ENCODE results near the gene FAM210A.
"Not testable (repeated sequence)": the region's sequence is repeated elsewhere in the genome, so short reads cannot be mapped to it uniquely, and the experiment has no call there.

Gene FAM210A

GRCh38 chr18:13695337-13695736 lies 31.0 kb downstream of the FAM210A start:
- H3K79me1 ChIP-seq (ENCODE audit: low read length); H3K4me1 ChIP-seq (ENCODE audit: control insufficient read depth in 1 of 2, insufficient read depth in 2 of 2, low read length in 2 of 2); H3K23ac ChIP-seq (ENCODE audit: low read length); H3K36me3 ChIP-seq (ENCODE audit: control insufficient read depth in 1 of 2, insufficient read depth in 2 of 2, low read length in 2 of 2); H3K27me3 ChIP-seq (ENCODE audit: insufficient read depth, low read length); H2AK5ac ChIP-seq (ENCODE audit: low read length); H2BK5ac ChIP-seq (ENCODE audit: low read depth, low read length, poor library complexity); H3K9ac ChIP-seq (ENCODE audit: low read length); H3K4me2 ChIP-seq (ENCODE audit: low read length); H4K91ac ChIP-seq (ENCODE audit: low read depth, low read length); H3K9me3 ChIP-seq (ENCODE audit: insufficient read depth, low read depth, low read length); DNase-seq; H3K4ac ChIP-seq (ENCODE audit: low read depth, low read length); H3K4me3 ChIP-seq (ENCODE audit: low read depth, low read length); H3K14ac ChIP-seq (ENCODE audit: low read length); H2AFZ ChIP-seq (ENCODE audit: insufficient read depth, low read length, poor library complexity); H4K12ac ChIP-seq (ENCODE audit: low read depth, low read length); H3K27ac ChIP-seq (ENCODE audit: low read depth, low read length); H3K79me2 ChIP-seq (ENCODE audit: control insufficient read depth, insufficient read depth, low read length, poor library complexity); H3K18ac ChIP-seq (ENCODE audit: low read length); H4K8ac ChIP-seq (ENCODE audit: low read depth, low read length); H2BK12ac ChIP-seq (ENCODE audit: low read length); H2BK120ac ChIP-seq (ENCODE audit: insufficient read depth, low read length, poor library complexity): not testable (repeated sequence)
- WGBS (ENCODE audit: extremely low coverage, insufficient coverage, insufficient read length), result no CpG with 5 or more reads among the region's 5 CpGs

- not testable (repeated sequence) for H3K4me3 ChIP-seq (ENCODE audit: low read depth, low read length); H2BK120ac ChIP-seq (ENCODE audit: insufficient read depth, low read length, poor library complexity); H3K9me3 ChIP-seq (ENCODE audit: insufficient read depth, low read depth, low read length); H3K4ac ChIP-seq (ENCODE audit: low read depth, low read length); H2AK5ac ChIP-seq (ENCODE audit: low read length); H3K27me3 ChIP-seq (ENCODE audit: insufficient read depth, low read length); H3K36me3 ChIP-seq (ENCODE audit: control insufficient read depth in 1 of 2, insufficient read depth in 2 of 2, low read length in 2 of 2); H3K4me1 ChIP-seq (ENCODE audit: control insufficient read depth in 1 of 2, insufficient read depth in 2 of 2, low read length in 2 of 2); H4K8ac ChIP-seq (ENCODE audit: low read depth, low read length); H3K79me2 ChIP-seq (ENCODE audit: control insufficient read depth, insufficient read depth, low read length, poor library complexity); H2AFZ ChIP-seq (ENCODE audit: insufficient read depth, low read length, poor library complexity); H3K18ac ChIP-seq (ENCODE audit: low read length); H4K12ac ChIP-seq (ENCODE audit: low read depth, low read length); H3K27ac ChIP-seq (ENCODE audit: low read depth, low read length); H3K79me1 ChIP-seq (ENCODE audit: low read length); H2BK12ac ChIP-seq (ENCODE audit: low read length); DNase-seq; H3K9ac ChIP-seq (ENCODE audit: low read length); H2BK5ac ChIP-seq (ENCODE audit: low read depth, low read length, poor library complexity); H3K4me2 ChIP-seq (ENCODE audit: low read length); H4K91ac ChIP-seq (ENCODE audit: low read depth, low read length); H3K14ac ChIP-seq (ENCODE audit: low read length); H3K23ac ChIP-seq (ENCODE audit: low read length)
- no CpG with 5 or more reads among the region's 9 CpGs for WGBS (ENCODE audit: extremely low coverage, insufficient coverage, insufficient read length)
Observed at GRCh38 chr18:13690060-13690459, 36.3 kb downstream of the FAM210A start.

GRCh38 chr18:13688191-13689136 lies 37.9 kb downstream of the FAM210A start:
- Histone ChIP-seq H3K9me3 (ENCODE audit: insufficient read depth, low read depth, low read length) (no peaks in the 10 kb centered on the region), H3K36me3 (ENCODE audit: control insufficient read depth in 1 of 2, insufficient read depth in 2 of 2, low read length in 2 of 2) (no peaks in the 10 kb centered on the region), H3K4me1 (ENCODE audit: control insufficient read depth in 1 of 2, insufficient read depth in 2 of 2, low read length in 2 of 2) (no peaks in the 10 kb centered on the region), H3K18ac (ENCODE audit: low read length) (no peak overlapping the region), H3K27ac (ENCODE audit: low read depth, low read length) (no peak overlapping the region), H3K14ac (ENCODE audit: low read length) (no peak overlapping the region), H3K4ac (ENCODE audit: low read depth, low read length) (no peak overlapping the region), H3K9ac (ENCODE audit: low read length) (no peak overlapping the region), H3K27me3 (ENCODE audit: insufficient read depth, low read length) (no peaks in the 10 kb centered on the region), H4K12ac (ENCODE audit: low read depth, low read length) (no peak overlapping the region), H3K23ac (ENCODE audit: low read length) (no peak overlapping the region), H4K91ac (ENCODE audit: low read depth, low read length) (no peak overlapping the region), H3K4me2 (ENCODE audit: low read length) (no peak overlapping the region), H3K79me2 (ENCODE audit: control insufficient read depth, insufficient read depth, low read length, poor library complexity) (no peaks in the 10 kb centered on the region), H3K79me1 (ENCODE audit: low read length) (no peaks in the 10 kb centered on the region), H2AFZ (ENCODE audit: insufficient read depth, low read length, poor library complexity) (no peak overlapping the region), H2AK5ac (ENCODE audit: low read length) (no peak overlapping the region), H4K8ac (ENCODE audit: low read depth, low read length) (no peak overlapping the region), H2BK12ac (ENCODE audit: low read length) (no peak overlapping the region), H2BK120ac (ENCODE audit: insufficient read depth, low read length, poor library complexity) (no peak overlapping the region), H3K4me3 (ENCODE audit: low read depth, low read length) (no peak overlapping the region), H2BK5ac (ENCODE audit: low read depth, low read length, poor library complexity) (no peak overlapping the region)
- WGBS (ENCODE audit: extremely low coverage, insufficient coverage, insufficient read length), result no CpG with 5 or more reads among the region's 21 CpGs
- no peak for DNase-seq

- Histone ChIP-seq H3K36me3 (ENCODE audit: control insufficient read depth in 1 of 2, insufficient read depth in 2 of 2, low read length in 2 of 2) (no peaks in the 10 kb centered on the region), H3K79me1 (ENCODE audit: low read length) (no peaks in the 10 kb centered on the region), H3K4ac (ENCODE audit: low read depth, low read length) (no peak overlapping the region), H3K14ac (ENCODE audit: low read length) (no peak overlapping the region), H4K12ac (ENCODE audit: low read depth, low read length) (no peak overlapping the region), H2AK5ac (ENCODE audit: low read length) (no peak overlapping the region), H2BK12ac (ENCODE audit: low read length) (no peak overlapping the region), H2BK120ac (ENCODE audit: insufficient read depth, low read length, poor library complexity) (no peak overlapping the region), H2BK5ac (ENCODE audit: low read depth, low read length, poor library complexity) (no peak overlapping the region), H2AFZ (ENCODE audit: insufficient read depth, low read length, poor library complexity) (no peak overlapping the region), H3K27me3 (ENCODE audit: insufficient read depth, low read length) (no peaks in the 10 kb centered on the region), H3K9me3 (ENCODE audit: insufficient read depth, low read depth, low read length) (no peaks in the 10 kb centered on the region), H3K4me2 (ENCODE audit: low read length) (no peak overlapping the region), H4K91ac (ENCODE audit: low read depth, low read length) (no peak overlapping the region), H3K27ac (ENCODE audit: low read depth, low read length) (no peak overlapping the region), H3K18ac (ENCODE audit: low read length) (no peak overlapping the region), H3K9ac (ENCODE audit: low read length) (no peak overlapping the region), H4K8ac (ENCODE audit: low read depth, low read length) (no peak overlapping the region), H3K79me2 (ENCODE audit: control insufficient read depth, insufficient read depth, low read length, poor library complexity) (no peaks in the 10 kb centered on the region), H3K4me1 (ENCODE audit: control insufficient read depth in 1 of 2, insufficient read depth in 2 of 2, low read length in 2 of 2) (no peaks in the 10 kb centered on the region), H3K4me3 (ENCODE audit: low read depth, low read length) (no peak overlapping the region), H3K23ac (ENCODE audit: low read length) (no peak overlapping the region)
- WGBS (ENCODE audit: extremely low coverage, insufficient coverage, insufficient read length), result no CpG with 5 or more reads among the region's 4 CpGs
- DNase-seq, result no peak
Observed at GRCh38 chr18:13684546-13684945, 41.8 kb downstream of the FAM210A start.
